Stimulated activated naive B cell treated with anti-CD40 and anti-IgM and Interleukin-4, amounts not matched to agents 10 μg/mL and 1 μg/mL and 100 μg/mL, for 72 hours (primary cell): Measurements from ENCODE around the gene ABHD12.
A peak's percentile ranks its signal among the peaks of the same experiment; 100 is the strongest.

Source experiments
- ATAC-seq, 2 donors: fragments of 150-1000 bp; cut with Tn5 transposase; replicated peaks; 2 replicates each; pipeline ENCODE4 v1.10.0; 2021; ENCODE audit warnings: moderate library complexity in 1 of 2
- DNase-seq: peaks from one replicate; pipeline ENCODE4 v3.0.0; 2021
- H3K27ac Mint-ChIP-seq: one replicate; pipeline ENCODE4 v1.8.0; 2022; ENCODE audit warnings: mild to moderate bottlenecking, mixed read lengths
- H3K27me3 Mint-ChIP-seq, 2 donors: one replicate each; pipeline ENCODE4 v1.8.0; 2022; ENCODE audit warnings: mixed read lengths in 2 of 2
- H3K36me3 Mint-ChIP-seq, 2 donors: one replicate each; pipeline ENCODE4 v1.8.0; 2022; ENCODE audit warnings: mixed read lengths in 2 of 2, mild to moderate bottlenecking in 1 of 2
- H3K4me1 Mint-ChIP-seq, 2 donors: one replicate each; pipeline ENCODE4 v1.8.0; 2022; ENCODE audit warnings: mixed read lengths in 2 of 2, mild to moderate bottlenecking in 1 of 2
- H3K4me3 Mint-ChIP-seq, 2 donors: one replicate each; pipeline ENCODE4 v1.8.0; 2022; ENCODE audit warnings: mild to moderate bottlenecking in 2 of 2, mixed read lengths in 2 of 2, moderate library complexity in 1 of 2
- H3K9me3 Mint-ChIP-seq, 2 donors: one replicate each; pipeline ENCODE4 v1.8.0; 2022; ENCODE audit warnings: mixed read lengths in 2 of 2, mild to moderate bottlenecking in 1 of 2

Gene ABHD12

DNA sequence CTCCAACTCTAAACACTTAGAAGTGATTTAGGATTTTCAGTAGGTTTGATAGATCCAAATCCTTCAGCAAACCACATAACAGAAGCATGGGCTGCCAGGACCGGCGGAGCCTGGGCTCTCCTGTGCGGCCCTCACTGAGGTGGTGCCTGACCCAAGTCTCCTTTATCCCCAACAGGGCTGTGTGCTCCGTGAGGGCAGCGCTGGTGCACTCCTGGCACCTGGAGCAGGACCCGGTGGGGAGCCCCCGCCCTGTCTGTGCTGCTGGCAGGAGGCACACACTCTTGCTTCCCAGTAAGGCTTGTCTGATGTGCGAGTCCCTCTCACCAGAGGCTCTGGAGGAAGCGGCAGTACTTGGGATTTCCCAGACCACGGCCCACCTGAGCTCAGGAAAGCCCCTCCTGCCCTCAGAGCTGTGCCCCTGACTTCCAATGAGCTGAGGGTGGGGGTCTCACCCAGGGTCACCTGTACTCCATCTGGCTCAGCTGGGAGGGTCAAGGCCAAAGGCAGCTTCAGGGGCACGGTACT, 86.5 kb downstream of the ABHD12 start:
- H3K9me3 Mint-ChIP-seq, result no peaks in the 10 kb centered on the region
- H3K27ac Mint-ChIP-seq, result no peak overlapping the region

DNA sequence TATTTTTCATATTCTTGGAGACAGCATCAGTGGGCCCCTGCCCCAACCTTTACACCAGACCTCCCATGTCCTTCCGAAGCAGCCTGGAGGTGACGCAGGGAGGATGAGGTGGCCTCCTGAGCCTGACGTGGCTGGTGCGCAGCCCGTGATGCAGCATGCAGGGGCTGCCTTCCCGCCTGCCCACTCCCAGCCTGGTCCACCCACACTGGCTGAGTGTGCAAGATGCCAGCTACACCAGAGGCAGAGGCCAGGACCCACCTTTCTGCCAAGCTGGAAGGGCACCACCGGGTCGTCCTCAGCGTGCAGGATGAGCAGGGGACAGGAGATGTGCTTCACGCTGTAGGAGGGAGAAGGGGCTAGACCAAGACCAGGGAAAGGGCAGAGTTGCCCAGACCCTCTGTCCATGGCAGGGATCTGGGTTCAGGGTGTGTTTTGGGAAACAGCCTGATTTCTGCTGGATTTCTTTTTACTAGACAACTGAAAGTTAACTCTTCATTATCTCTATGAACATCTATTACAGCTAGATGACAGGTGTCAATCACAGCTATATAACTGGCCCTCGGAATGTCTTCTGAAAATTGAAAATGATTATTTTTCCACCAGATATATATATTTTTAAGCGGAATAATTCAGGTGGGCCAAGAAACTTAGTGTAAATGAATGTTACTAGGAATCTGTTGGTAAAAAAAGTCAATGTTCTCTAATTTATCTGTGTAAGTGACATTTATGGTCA, 87.2 kb downstream of the ABHD12 start:
- H3K27me3 Mint-ChIP-seq, result no peaks in the 10 kb centered on the region
- H3K4me1 Mint-ChIP-seq, result peaks cover 10 to 25% of the 10 kb centered on the region in 2 donors
- ATAC-seq, result no peak

More for the DNA sequence above, 86.5 kb downstream of the ABHD12 start:
- Mint-ChIP-seq H3K36me3 (peaks cover 29 to 63% of the 10 kb centered on the region in 2 donors), H3K27me3 (no peaks in the 10 kb centered on the region), H3K4me3 (no peak overlapping the region), H3K4me1 (peaks cover 15 to 31% of the 10 kb centered on the region in 2 donors)
- ATAC-seq (no peak), DNase-seq (no peak)

DNA sequence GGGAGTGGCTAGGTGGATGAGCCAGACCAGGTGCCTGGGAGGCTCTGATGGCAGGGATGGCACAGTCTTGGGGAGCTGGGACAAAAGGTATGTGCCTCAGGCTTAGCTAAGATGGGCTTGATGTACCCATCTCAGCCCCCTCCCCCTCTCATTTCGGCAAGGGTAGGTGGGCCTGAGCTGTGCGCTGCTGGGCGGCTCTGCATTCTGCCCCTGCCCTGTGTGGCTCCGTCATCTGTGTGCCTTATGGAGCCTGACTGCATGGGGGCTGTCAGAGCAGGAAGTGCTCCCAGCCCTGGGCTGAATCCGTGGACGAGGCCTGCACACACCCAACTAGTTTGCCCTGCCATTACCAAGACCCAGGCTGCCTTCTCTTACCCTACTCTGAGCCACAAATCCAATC, 88.0 kb downstream of the ABHD12 start:
- H3K27me3 Mint-ChIP-seq, result no peaks in the 10 kb centered on the region
- DNase-seq (no peak), ATAC-seq (no peak)
- H3K4me3 Mint-ChIP-seq, result no peak overlapping the region
- H3K4me1 Mint-ChIP-seq, result peaks cover 10 to 23% of the 10 kb centered on the region in 2 donors
- H3K36me3 Mint-ChIP-seq, result peaks cover 26 to 65% of the 10 kb centered on the region in 2 donors
- no peaks in the 10 kb centered on the region for H3K9me3 Mint-ChIP-seq
- no peak overlapping the region for H3K27ac Mint-ChIP-seq

More for the DNA sequence above, 87.2 kb downstream of the ABHD12 start:
- Mint-ChIP-seq H3K36me3 (peaks cover 25 to 64% of the 10 kb centered on the region in 2 donors), H3K27ac (no peak overlapping the region), H3K9me3 (no peaks in the 10 kb centered on the region), H3K4me3 (no peak overlapping the region)
- DNase-seq, result no peak

DNA sequence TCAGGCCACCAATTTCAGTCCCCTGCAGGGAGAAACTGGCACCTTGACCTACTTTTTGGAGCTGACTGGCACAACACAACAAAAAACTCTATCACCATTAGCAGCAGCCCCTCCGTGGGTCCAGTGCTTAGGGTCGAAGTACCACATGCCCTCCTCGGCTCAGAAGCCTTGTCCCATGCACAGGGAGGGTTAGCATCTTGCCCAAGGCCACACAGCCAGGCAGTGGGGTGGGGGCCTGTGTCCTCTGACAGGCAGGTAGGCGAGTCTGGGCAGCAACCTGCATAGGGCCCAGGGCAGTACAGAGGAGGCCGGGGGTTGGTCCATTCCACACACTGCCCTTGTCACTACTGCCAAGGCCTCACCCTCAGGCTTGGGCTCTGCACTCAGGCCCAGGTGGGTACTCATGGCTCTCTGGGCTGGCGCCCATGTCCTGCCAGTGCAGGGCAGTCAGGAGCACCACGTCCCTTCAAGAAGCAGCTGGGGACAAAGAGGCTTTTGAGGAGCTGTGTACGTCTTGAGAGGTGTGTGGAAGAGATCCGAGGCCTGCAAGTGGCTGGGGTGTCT, 89.2 kb downstream of the ABHD12 start:
- peak overlapping the region; percentile 14 for H3K27ac Mint-ChIP-seq
- ATAC-seq (no peak), DNase-seq (no peak)
- H3K27me3 Mint-ChIP-seq, result no peaks in the 10 kb centered on the region
- H3K4me1 Mint-ChIP-seq, result peaks cover 12 to 27% of the 10 kb centered on the region in 2 donors
- peaks cover 19 to 57% of the 10 kb centered on the region in 2 donors for H3K36me3 Mint-ChIP-seq
- H3K9me3 Mint-ChIP-seq, result no peaks in the 10 kb centered on the region
- H3K4me3 Mint-ChIP-seq, result no peak overlapping the region

DNA sequence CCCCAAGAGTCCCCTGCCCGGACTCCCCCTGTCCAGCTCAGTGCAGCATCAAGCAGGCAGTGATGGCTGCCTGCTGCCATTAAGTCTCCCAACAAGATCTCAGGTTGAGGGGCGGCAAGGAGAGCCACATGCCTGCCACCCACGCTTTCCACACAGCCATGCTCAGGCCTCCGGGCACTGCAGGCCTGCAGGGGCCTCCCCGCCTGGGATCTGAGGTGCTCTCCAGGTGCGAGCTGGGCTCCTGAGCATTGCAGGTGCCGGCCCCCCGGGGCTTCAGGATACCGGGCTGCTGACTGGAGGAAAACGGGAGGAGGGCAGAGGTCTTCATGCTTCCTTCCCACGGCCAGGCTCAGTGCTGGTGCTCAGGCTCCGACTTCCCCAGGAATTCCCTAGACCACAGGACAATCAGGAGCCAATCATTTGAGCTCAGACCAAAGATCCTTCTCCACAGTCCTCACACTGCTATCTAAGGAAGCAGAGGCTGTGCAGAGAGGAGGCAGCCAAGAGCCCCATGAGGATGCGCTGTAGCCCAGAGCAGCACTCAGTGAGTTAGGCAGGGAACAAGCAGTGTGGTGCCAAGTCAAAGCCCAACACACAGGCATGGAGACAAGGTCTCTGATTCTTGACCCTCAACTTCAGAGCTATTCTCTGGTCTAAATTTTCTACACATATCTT, 90.0 kb downstream of the ABHD12 start:
- H3K4me1 Mint-ChIP-seq, result peaks cover 13 to 28% of the 10 kb centered on the region in 2 donors
- no peaks in the 10 kb centered on the region for H3K9me3 Mint-ChIP-seq
- no peak overlapping the region for H3K27ac Mint-ChIP-seq
- H3K36me3 Mint-ChIP-seq, result peaks cover 16 to 58% of the 10 kb centered on the region in 2 donors
- DNase-seq (no peak), ATAC-seq (no peak)
- no peak overlapping the region for H3K4me3 Mint-ChIP-seq
- no peaks in the 10 kb centered on the region for H3K27me3 Mint-ChIP-seq

DNA sequence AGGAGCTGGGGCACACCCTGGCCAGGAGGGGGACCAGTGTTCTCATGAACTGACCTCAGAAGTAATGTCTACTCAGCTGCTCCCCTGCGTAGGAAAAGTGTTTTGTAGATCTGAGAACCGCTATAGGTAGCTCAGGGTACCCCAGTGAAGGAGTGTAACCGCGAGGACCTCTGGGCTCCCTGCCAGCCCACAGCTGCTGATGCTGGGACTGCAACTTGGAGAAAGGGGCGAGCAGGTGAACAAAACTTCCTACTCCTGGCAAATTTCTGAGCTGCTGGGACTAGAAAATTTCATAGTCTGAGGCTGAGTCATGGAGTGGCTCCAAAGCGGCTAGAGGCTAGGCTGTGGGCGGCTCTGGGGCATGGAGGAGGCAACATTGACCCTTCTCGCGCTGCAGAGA, 90.8 kb downstream of the ABHD12 start:
- ATAC-seq, result no peak
- peaks cover 18 to 66% of the 10 kb centered on the region in 2 donors for H3K36me3 Mint-ChIP-seq
- H3K9me3 Mint-ChIP-seq, result no peaks in the 10 kb centered on the region
- DNase-seq, result no peak
- H3K4me3 Mint-ChIP-seq, result no peak overlapping the region
- H3K27me3 Mint-ChIP-seq, result no peaks in the 10 kb centered on the region
- no peak overlapping the region for H3K27ac Mint-ChIP-seq
- peaks cover 13 to 33% of the 10 kb centered on the region in 2 donors for H3K4me1 Mint-ChIP-seq

DNA sequence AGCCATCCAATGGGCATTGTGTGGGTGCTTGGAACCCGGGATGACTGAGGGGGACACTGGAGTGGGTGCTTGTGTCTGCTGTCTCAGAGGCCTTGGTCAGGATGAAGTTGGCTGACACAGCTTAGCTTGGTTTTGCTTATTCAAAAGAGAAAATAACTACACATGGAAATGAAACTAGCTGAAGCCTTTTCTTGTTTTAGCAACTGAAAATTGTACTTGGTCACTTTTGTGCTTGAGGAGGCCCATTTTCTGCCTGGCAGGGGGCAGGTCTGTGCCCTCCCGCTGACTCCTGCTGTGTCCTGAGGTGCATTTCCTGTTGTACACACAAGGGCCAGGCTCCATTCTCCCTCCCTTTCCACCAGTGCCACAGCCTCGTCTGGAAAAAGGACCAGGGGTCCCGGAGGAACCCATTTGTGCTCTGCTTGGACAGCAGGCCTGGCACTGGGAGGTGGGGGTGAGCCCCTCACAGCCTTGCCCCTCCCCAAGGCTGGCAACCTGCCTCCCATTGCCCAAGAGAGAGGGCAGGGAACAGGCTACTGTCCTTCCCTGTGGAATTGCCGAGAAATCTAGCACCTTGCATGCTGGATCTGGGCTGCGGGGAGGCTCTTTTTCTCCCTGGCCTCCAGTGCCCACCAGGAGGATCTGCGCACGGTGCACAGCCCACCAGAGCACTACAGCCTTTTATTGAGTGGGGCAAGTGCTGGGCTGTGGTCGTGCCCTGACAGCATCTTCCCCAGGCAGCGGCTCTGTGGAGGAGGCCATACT, 93.3 kb downstream of the ABHD12 start:
- no peaks in the 10 kb centered on the region for H3K27me3 Mint-ChIP-seq
- DNase-seq (no peak), ATAC-seq (peak; percentile 38 to 48)
- no peaks in the 10 kb centered on the region for H3K9me3 Mint-ChIP-seq
- H3K36me3 Mint-ChIP-seq, result peaks cover 28 to 64% of the 10 kb centered on the region in 2 donors
- H3K4me1 Mint-ChIP-seq, result peaks cover 12 to 31% of the 10 kb centered on the region in 2 donors
- H3K4me3 Mint-ChIP-seq, result peak overlapping the region in 1 of 2 donors; percentile 8
- peak overlapping the region; percentile 68 for H3K27ac Mint-ChIP-seq

DNA sequence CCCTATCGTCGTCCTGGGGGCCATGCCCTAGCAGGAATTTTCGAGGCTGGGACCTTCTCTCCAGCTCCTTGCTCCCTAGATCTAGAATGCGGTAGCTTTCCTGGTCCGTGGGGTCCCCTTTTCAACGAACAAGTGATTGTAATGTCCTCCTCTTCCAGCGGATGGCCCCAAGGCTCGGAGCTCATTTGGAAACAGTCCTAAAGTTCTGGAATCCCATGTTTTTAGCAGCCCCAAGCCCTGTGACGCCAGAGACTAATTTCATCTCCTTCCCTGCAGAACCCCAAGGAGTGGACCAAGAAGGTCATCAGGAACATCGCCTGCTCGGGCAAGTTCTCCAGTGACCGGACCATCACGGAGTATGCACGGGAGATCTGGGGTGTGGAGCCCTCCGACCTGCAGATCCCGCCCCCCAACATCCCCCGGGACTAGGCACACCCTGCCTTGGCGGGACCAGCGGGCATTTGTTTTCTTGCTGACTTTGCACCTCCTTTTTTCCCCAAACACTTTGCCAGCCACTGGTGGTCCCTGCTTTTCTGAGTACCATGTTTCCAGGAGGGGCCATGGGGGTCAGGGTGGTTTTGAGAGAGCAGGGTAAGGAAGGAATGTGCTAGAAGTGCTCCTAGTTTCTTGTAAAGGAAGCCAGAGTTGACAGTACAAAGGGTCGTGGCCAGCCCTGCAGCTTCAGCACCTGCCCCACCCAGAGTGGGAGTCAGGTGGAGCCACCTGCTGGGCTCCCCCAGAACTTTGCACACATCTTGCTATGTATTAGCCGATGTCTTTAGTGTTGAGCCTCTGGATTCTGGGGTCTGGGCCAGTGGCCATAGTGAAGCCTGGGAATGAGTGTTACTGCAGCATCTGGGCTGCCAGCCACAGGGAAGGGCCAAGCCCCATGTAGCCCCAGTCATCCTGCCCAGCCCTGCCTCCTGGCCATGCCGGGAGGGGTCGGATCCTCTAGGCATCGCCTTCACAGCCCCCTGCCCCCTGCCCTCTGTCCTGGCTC, 94.2 kb downstream of the ABHD12 start:
- Mint-ChIP-seq H3K4me1 (peaks cover 12 to 31% of the 10 kb centered on the region in 2 donors), H3K9me3 (no peaks in the 10 kb centered on the region), H3K27me3 (no peaks in the 10 kb centered on the region), H3K27ac (peak overlapping the region; percentile 68), H3K4me3 (no peak overlapping the region), H3K36me3 (peaks cover 32 to 64% of the 10 kb centered on the region in 2 donors)
- ATAC-seq (peak; percentile 41 to 44), DNase-seq (no peak)

DNA sequence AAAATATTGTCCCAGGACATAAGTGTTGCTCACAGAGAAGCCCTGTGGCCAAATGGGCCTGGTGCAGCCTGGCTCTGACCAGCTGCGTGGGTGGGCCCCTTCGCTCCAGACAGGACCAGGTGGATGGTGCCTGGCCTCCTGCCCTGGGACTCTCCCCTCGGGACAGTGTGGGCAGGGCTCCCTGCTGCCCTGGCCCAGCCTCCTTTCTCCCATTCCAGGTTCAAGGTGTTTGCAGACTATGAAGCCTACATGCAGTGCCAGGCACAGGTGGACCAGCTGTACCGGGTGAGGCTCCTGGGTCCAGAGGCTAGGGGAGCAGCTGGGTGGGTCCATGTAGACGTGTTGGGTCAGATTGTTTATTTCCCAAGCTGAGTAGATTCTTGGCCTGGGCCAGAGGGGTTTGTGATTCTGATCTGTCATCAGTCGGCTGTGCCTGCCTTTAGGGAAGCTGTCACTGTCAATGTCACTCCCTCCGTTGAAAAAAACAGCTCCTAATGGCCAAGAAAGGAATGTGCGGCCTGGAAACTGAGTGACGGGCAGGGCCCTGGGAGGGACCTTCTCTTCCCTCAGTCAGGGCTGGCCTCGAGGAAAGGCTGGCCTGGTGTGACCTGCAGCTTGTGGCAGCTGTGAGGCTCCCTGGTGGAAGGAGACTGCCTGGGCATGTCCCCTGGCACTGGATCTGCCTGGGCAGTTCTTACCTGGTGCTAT, 95.1 kb downstream of the ABHD12 start:
- Mint-ChIP-seq H3K27me3 (no peaks in the 10 kb centered on the region), H3K4me1 (peaks cover 12 to 31% of the 10 kb centered on the region in 2 donors), H3K4me3 (no peak overlapping the region), H3K27ac (no peak overlapping the region), H3K9me3 (no peaks in the 10 kb centered on the region), H3K36me3 (peaks cover 37 to 68% of the 10 kb centered on the region in 2 donors)
- no peak for DNase-seq
- no peak for ATAC-seq

DNA sequence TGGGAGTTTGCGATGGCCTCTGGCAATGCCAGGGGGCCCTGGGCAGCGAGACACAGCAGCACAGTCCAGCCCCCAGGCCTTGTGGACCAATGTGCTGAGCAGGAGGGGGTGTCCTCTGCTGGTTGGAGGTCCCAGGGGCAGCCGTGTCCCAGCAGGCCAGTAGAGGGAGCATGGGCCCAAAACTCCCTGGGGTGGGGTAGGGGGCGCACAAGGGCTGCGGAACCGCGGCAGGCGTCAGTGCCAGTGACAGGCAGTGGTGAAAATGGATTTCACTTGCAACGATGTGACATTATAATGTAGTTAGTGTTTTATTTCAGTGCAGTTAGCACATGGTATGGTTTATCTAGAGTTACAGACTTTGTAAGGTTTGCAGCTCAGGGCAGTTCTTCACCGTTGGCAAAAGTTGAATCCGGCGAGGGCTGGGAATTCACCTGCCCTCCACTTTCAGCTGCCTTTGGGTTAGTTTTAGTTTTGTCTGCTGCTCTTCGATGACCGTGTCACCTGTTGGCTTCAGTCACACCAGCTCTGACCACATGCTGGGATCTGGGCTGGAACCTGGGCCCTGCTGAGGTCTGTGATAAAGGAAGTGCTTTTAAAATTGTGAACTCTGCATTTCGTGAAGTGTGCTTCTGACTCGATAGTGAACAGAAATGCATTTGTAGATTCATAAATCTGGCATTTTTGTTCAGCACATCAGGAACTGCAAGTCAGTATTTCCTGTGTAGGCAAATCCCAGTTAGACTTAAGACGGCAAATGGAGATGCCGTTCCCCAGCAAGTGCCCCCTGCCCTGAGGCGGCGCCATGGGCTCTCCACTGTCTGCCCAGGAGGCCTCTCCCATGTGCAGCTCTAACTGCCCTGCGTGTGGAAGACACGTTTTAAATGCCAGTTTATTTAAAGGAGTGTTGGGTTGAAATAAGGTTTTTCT, 95.9 kb downstream of the ABHD12 start:
- no peak overlapping the region for H3K4me3 Mint-ChIP-seq
- peaks cover 41 to 70% of the 10 kb centered on the region in 2 donors for H3K36me3 Mint-ChIP-seq
- ATAC-seq, result peak; percentile 82 to 86
- H3K27me3 Mint-ChIP-seq, result no peaks in the 10 kb centered on the region
- peaks cover 12 to 31% of the 10 kb centered on the region in 2 donors for H3K4me1 Mint-ChIP-seq
- H3K9me3 Mint-ChIP-seq, result no peaks in the 10 kb centered on the region
- no peak overlapping the region for H3K27ac Mint-ChIP-seq
- DNase-seq, result peak; percentile 25

DNA sequence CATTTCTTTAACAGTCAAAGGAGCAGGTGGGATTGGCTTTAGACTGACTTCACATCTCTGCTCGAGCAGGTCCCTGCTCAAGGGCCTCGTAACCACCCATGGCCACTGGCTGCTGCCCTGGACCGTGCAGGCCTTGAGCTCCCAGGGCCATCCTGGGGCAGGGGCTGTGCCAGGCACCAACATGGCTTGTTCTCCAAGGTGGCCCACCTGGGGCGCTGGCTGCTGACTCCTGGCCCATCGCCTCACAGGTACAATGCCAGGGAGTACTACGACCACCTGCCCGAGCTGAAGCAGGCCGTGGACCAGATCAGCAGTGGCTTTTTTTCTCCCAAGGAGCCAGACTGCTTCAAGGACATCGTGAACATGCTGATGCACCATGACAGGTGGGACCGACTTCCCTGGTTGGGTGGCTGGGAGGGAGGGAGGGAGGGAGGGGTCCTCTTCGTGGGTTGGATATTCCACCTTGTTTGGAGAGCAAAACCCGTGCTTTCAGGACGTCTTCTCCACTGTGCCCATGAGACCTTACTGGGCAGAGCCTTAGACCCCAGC, 96.7 kb downstream of the ABHD12 start:
- ATAC-seq (no peak), DNase-seq (no peak)
- H3K9me3 Mint-ChIP-seq, result no peaks in the 10 kb centered on the region
- H3K4me1 Mint-ChIP-seq, result peaks cover 14 to 34% of the 10 kb centered on the region in 2 donors
- H3K27me3 Mint-ChIP-seq, result no peaks in the 10 kb centered on the region
- H3K27ac Mint-ChIP-seq, result peak overlapping the region; percentile 88
- H3K4me3 Mint-ChIP-seq, result no peak overlapping the region
- H3K36me3 Mint-ChIP-seq, result peaks cover 48 to 70% of the 10 kb centered on the region in 2 donors
